Cortex of kidney (tissue), 1 donor: ENCODE data around the gene TTC8.
"Not testable (repeated sequence)": the region's sequence is repeated elsewhere in the genome, so short reads cannot be mapped to it uniquely, and the experiment has no call there.

Source experiments
- DNase-seq: peaks from one replicate; lab custom pipeline; 2025; lab: John Stamatoyannopoulos, UW

The TTC8 gene

GRCh38 chr14:88825078-88825458 lies 617 bp downstream of the TTC8 start:
- DNase-seq = no peak

- DNase-seq = no peak
Measured at GRCh38 chr14:88825503-88825902, 1.1 kb downstream of the TTC8 start.

- no peak for DNase-seq
Measured at GRCh38 chr14:88829188-88829587, 4.7 kb downstream of the TTC8 start.

GRCh38 chr14:88829685-88830302 lies 5.3 kb downstream of the TTC8 start:
- no peak for DNase-seq

- DNase-seq = no peak
Measured at GRCh38 chr14:88831284-88831683, 6.8 kb downstream of the TTC8 start.

GRCh38 chr14:88834883-88835431 lies 10.5 kb downstream of the TTC8 start:
- DNase-seq = no peak

- DNase-seq = no peak
Measured at GRCh38 chr14:88835661-88836060, 11.2 kb downstream of the TTC8 start.

GRCh38 chr14:88837495-88837894 lies 13.0 kb downstream of the TTC8 start:
- DNase-seq = no peak

GRCh38 chr14:88838015-88838414 lies 13.6 kb downstream of the TTC8 start:
- DNase-seq = no peak

- DNase-seq = no peak
Measured at GRCh38 chr14:88840926-88841325, 16.5 kb downstream of the TTC8 start.

GRCh38 chr14:88841741-88842140 lies 17.3 kb downstream of the TTC8 start:
- DNase-seq = no peak

GRCh38 chr14:88842414-88842813 lies 18.0 kb downstream of the TTC8 start:
- DNase-seq = no peak

- no peak for DNase-seq
Measured at GRCh38 chr14:88844980-88845491, 20.6 kb downstream of the TTC8 start.

- DNase-seq = no peak
Measured at GRCh38 chr14:88848571-88848970, 24.1 kb downstream of the TTC8 start.

- no peak for DNase-seq
Measured at GRCh38 chr14:88849716-88850115, 25.3 kb downstream of the TTC8 start.

GRCh38 chr14:88851587-88851986 lies 27.1 kb downstream of the TTC8 start:
- no peak for DNase-seq

- DNase-seq = no peak
Measured at GRCh38 chr14:88852632-88853031, 28.2 kb downstream of the TTC8 start.

GRCh38 chr14:88853129-88853528 lies 28.7 kb downstream of the TTC8 start:
- no peak for DNase-seq

GRCh38 chr14:88856786-88857366 lies 32.4 kb downstream of the TTC8 start:
- no peak for DNase-seq

- DNase-seq = not testable (repeated sequence)
Measured at GRCh38 chr14:88857861-88858260, 33.4 kb downstream of the TTC8 start.

GRCh38 chr14:88859118-88859517 lies 34.7 kb downstream of the TTC8 start:
- not testable (repeated sequence) for DNase-seq

- DNase-seq = no peak
Measured at GRCh38 chr14:88863167-88863566, 38.7 kb downstream of the TTC8 start.

- no peak for DNase-seq
Measured at GRCh38 chr14:88864198-88864597, 39.7 kb downstream of the TTC8 start.

- DNase-seq = no peak
Measured at GRCh38 chr14:88866305-88866704, 41.9 kb downstream of the TTC8 start.
